Calu3 (cell line): ENCODE results near the gene ACADVL. TPM values are rescaled to one million over a fixed set of nuclear protein-coding genes. Genes with fewer than 3 reads are reported as not detected.

Experiments used
- BruUV-seq: library from RNA; stranded (reverse); fragments of 400-500 nt; replicated peaks from 2 replicates; lab custom pipeline; 2021; lab: Mats Ljungman, UMichigan
- CTCF ChIA-PET: fragments of 300-600 bp; sonication (Branson Sonifier 250); formaldehyde crosslinking; loops from one replicate; lab custom pipeline; 2022; ENCODE audit warnings: antibody characterized with exemption; lab: Charles Lee
- DNase-seq: peaks from one replicate; pipeline ENCODE4 v3.0.0; 2022
- H3K27ac Mint-ChIP-seq: one replicate; pipeline ENCODE4 v1.8.0; 2022; ENCODE audit warnings: mixed read lengths; ENCODE audit not compliant: unreplicated experiment
- H3K27me3 Mint-ChIP-seq: one replicate; pipeline ENCODE4 v1.8.0; 2022; ENCODE audit warnings: mixed read lengths; ENCODE audit not compliant: unreplicated experiment
- H3K36me3 Mint-ChIP-seq: one replicate; pipeline ENCODE4 v1.8.0; 2022; ENCODE audit warnings: mild to moderate bottlenecking, moderate library complexity, mixed read lengths; ENCODE audit not compliant: insufficient read depth, unreplicated experiment
- H3K4me1 Mint-ChIP-seq: one replicate; pipeline ENCODE4 v1.8.0; 2022; ENCODE audit warnings: mild to moderate bottlenecking, low read depth, mixed read lengths; ENCODE audit not compliant: unreplicated experiment
- H3K4me3 Mint-ChIP-seq: one replicate; pipeline ENCODE4 v1.8.0; 2022; ENCODE audit warnings: mild to moderate bottlenecking, low read depth, moderate library complexity, mixed read lengths; ENCODE audit not compliant: unreplicated experiment
- H3K9me3 Mint-ChIP-seq: one replicate; pipeline ENCODE4 v1.8.0; 2022; ENCODE audit warnings: low read depth, mixed read lengths; ENCODE audit not compliant: unreplicated experiment
- intact Hi-C: fragments of 100-400 bp; cut with micrococcal nuclease; formaldehyde crosslinking; loops from one replicate; pipeline ENCODE4 v1.10.0; 2022; ENCODE audit not compliant: unreplicated experiment
- total RNA-seq: library from RNA; stranded (reverse); gene quantifications from 2 replicates; pipeline ENCODE4 v1.2.3, GENCODE V29; 2022
- TF ChIP-seq, protein P1 (sequence below): fragments of 200-600 bp; IDR thresholded peaks from one replicate; pipeline ENCODE4 v1.8.0; 2022; ENCODE audit warnings: antibody characterized with exemption; ENCODE audit not compliant: unreplicated experiment

The ACADVL gene
- total RNA-seq, 1 experiment from 2014 or later = 552 TPM

DNA sequence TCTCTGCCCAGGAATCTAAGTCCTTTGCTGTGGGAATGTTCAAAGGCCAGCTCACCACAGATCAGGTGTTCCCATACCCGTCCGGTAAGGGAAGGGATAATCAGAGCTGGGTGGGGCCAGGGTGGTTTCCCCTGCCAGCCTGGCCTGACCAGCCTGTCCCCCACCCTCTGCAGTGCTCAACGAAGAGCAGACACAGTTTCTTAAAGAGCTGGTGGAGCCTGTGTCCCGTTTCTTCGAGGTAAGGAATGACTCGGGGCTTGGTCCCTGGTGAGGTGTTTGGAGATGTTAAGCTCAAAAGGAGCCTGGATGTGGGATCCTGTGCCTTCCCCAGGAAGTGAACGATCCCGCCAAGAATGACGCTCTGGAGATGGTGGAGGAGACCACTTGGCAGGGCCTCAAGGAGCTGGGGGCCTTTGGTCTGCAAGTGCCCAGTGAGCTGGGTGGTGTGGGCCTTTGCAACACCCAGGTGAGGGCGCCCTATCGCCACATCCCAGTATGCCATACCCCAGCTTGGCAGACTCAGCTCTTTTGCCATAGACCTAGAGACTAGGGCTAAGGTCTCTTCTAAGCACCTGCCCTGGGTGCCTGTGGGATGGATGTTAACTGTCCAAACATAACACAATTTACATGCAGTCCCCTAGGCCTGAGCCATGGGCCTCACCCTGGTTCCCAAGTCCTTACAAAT is 997 bp downstream of the ACADVL start:
- CTCF ChIA-PET = interaction anchor here (0.7 to 2.1 kb wide), 6 partner anchors 13 to 299 kb away, joined by 3 to 11 read pairs (median 4); partner anchors contain the start of gene DVL2
- TF ChIP-seq, protein P1, sequence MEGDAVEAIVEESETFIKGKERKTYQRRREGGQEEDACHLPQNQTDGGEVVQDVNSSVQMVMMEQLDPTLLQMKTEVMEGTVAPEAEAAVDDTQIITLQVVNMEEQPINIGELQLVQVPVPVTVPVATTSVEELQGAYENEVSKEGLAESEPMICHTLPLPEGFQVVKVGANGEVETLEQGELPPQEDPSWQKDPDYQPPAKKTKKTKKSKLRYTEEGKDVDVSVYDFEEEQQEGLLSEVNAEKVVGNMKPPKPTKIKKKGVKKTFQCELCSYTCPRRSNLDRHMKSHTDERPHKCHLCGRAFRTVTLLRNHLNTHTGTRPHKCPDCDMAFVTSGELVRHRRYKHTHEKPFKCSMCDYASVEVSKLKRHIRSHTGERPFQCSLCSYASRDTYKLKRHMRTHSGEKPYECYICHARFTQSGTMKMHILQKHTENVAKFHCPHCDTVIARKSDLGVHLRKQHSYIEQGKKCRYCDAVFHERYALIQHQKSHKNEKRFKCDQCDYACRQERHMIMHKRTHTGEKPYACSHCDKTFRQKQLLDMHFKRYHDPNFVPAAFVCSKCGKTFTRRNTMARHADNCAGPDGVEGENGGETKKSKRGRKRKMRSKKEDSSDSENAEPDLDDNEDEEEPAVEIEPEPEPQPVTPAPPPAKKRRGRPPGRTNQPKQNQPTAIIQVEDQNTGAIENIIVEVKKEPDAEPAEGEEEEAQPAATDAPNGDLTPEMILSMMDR = no peak

DNA sequence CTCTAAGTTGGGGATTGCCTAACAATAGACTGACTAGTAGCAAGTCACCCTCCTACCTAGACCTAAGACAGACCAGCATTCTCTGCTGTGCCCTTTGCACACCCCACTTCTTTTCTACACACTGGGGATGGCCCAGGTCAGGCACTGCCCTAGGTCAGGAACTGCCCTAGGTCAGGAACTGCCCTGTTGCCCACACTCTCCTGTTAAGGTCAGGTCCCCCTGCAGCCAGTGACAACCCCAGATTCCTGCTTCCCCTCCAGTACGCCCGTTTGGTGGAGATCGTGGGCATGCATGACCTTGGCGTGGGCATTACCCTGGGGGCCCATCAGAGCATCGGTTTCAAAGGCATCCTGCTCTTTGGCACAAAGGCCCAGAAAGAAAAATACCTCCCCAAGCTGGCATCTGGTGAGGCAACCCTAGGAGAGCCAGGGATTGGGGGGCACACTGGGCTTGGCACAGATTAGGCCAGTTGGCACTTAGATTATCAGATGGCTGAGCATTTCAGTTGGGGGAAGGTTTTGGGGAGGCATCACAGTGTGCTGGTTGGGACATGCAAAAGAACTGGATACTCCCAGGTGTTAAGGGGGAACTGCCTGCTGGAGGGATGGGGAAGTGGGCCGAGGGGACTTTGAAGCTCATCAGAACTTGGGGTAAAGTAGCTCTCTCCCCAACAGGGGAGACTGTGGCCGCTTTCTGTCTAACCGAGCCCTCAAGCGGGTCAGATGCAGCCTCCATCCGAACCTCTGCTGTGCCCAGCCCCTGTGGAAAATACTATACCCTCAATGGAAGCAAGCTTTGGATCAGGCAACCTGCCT is 1.7 kb downstream of the ACADVL start:
- peak overlapping the region; percentile 96 for H3K4me3 Mint-ChIP-seq

More for the DNA sequence above, 997 bp downstream of the ACADVL start:
- H3K9me3 Mint-ChIP-seq = no peaks in the 10 kb centered on the region
- intact Hi-C loops = no loop called here
- peak overlapping the region; percentile 96 for H3K4me3 Mint-ChIP-seq
- peak; percentile 60 for DNase-seq
- BruUV-seq = no TSS peak
- H3K27ac Mint-ChIP-seq = peak overlapping the region; percentile 94
- H3K4me1 Mint-ChIP-seq = no peaks in the 10 kb centered on the region
- peaks cover 13% of the 10 kb centered on the region for H3K27me3 Mint-ChIP-seq
- H3K36me3 Mint-ChIP-seq = peaks cover 48% of the 10 kb centered on the region

DNA sequence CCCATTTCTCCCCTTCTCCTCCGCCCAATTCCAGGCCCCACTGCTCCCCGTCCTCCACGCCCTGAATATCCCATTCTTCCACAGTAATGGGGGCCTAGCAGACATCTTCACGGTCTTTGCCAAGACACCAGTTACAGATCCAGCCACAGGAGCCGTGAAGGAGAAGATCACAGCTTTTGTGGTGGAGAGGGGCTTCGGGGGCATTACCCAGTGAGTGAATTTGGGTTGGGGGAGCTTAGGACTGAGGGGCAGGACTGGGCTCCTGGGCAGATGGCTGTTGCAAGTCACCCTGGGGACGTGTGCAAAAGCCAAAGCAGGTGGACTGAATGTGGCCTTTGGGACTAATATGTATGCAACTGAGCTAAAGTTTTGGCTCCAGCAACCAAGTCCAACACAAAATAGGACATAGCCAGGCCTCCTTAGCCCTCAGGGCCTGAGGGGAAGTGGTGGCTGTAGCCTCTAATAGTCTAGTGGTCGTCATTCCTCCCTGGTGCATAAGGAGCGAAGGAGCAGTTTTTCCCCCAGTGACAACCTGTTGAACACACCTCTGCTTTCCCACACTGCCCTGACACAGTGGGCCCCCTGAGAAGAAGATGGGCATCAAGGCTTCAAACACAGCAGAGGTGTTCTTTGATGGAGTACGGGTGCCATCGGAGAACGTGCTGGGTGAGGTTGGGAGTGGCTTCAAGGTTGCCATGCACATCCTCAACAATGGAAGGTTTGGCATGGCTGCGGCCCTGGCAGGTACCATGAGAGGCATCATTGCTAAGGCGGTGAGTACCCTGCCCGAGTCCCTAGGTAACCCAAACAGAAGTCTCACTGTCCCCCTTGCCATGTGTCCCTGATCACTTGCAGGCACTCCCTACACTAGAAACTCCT is 2.6 kb downstream of the ACADVL start:
- TF ChIP-seq, protein P1 = no peak
- Mint-ChIP-seq H3K27ac (peak overlapping the region; percentile 94), H3K4me1 (no peaks in the 10 kb centered on the region), H3K27me3 (no peaks in the 10 kb centered on the region), H3K9me3 (no peaks in the 10 kb centered on the region), H3K36me3 (peaks cover 62% of the 10 kb centered on the region), H3K4me3 (peak overlapping the region; percentile 96)
- BruUV-seq = no TSS peak
- no peak for DNase-seq
- CTCF ChIA-PET = interaction anchor here (2.1 kb wide), 1 partner anchor 74 kb away, joined by 11 read pairs; no protein-coding TSS in a partner anchor
- intact Hi-C loops = no loop called here

More for the DNA sequence above, 1.7 kb downstream of the ACADVL start:
- CTCF ChIA-PET = interaction anchor here (0.7 to 2.1 kb wide), 4 partner anchors 12 to 75 kb away, joined by 3 to 11 read pairs (median 4); partner anchors contain the start of gene DVL2
- peak overlapping the region; percentile 94 for H3K27ac Mint-ChIP-seq
- BruUV-seq = no TSS peak
- intact Hi-C loops = no loop called here
- peaks cover 55% of the 10 kb centered on the region for H3K36me3 Mint-ChIP-seq
- no peak for DNase-seq
- TF ChIP-seq, protein P1 = no peak
- H3K27me3 Mint-ChIP-seq = peaks cover 5% of the 10 kb centered on the region
- H3K9me3 Mint-ChIP-seq = no peaks in the 10 kb centered on the region
- H3K4me1 Mint-ChIP-seq = no peaks in the 10 kb centered on the region

DNA sequence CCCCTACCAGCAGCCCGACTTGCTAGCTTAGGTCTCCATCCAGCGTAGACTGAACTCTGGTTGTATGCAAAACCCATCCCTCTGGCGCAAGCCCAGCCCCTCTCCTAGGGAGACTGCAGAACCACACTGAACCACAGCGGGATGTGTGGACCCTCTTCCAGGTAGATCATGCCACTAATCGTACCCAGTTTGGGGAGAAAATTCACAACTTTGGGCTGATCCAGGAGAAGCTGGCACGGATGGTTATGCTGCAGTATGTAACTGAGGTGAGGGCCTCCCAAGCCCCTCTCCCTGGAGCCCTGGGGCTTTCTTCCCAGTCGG is 3.2 kb downstream of the ACADVL start:
- TF ChIP-seq, protein P1 = no peak
- intact Hi-C loops = no loop called here
- H3K36me3 Mint-ChIP-seq = peaks cover 68% of the 10 kb centered on the region
- no peak for DNase-seq
- CTCF ChIA-PET = no interaction called here
- H3K4me1 Mint-ChIP-seq = no peaks in the 10 kb centered on the region
- no peak overlapping the region for H3K27ac Mint-ChIP-seq
- no peaks in the 10 kb centered on the region for H3K9me3 Mint-ChIP-seq
- no TSS peak for BruUV-seq
- no peaks in the 10 kb centered on the region for H3K27me3 Mint-ChIP-seq
- no peak overlapping the region for H3K4me3 Mint-ChIP-seq
